Measurements from ENCODE around the gene CCDC60. TPM values are rescaled to one million over a fixed set of nuclear protein-coding genes. Genes with fewer than 3 reads are reported as not detected.

CCDC60 gene
- total RNA-seq, 5 donors from 2014 or later (not counting 1 experiment from before 2014, with no cell fraction given), result not detected

DNA sequence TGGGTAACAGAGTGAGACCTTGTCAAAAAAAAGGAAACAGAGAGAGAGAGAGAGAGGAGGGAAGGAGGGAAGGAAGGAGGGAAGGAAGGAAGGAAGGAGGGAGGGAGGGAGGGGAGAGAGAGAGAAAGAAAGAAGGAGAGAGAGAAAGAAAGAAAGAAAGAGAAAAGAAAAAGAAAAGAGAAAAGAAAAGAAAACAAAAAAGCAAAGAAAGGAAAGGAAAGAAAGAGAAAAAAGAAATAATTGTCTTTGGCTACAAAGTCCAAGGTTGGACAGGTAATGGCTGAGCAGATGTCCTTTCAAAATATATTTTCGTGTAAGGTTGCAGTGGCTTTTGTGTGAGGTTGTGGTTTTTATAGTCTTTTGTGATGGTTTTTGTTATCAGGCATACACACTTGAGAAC lies 21.6 kb upstream of the CCDC60 start:
- Mint-ChIP-seq H3K36me3 (no peaks in the 10 kb centered on the region), H3K27ac (no peak overlapping the region)
- POLR2A ChIA-PET, result no interaction called here

DNA sequence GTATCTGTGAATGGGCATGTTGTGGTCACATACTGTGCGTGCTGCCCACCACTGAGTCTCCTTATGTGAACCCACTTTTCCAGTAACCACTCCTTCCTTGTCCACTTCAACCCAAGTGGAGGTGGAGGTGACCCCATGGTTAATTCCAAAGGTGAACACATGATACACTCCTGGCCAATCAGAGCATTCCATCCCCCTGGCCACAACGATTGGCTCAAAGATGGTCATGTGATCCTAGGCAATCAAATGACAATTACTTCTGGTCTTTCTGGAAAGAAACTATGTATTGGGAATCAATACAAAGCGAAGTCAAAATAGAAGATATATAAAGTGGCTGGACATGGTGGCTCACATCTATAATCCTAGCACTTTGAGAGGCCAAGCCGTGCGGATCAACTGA lies 20.2 kb upstream of the CCDC60 start:
- no peak for ATAC-seq (replicated peaks in 1 of 4)
- Mint-ChIP-seq H3K4me3 (no peak overlapping the region), H3K27me3 (peaks cover 3 to 6% of the 10 kb centered on the region in 2 donors), H3K4me1 (no peaks in the 10 kb centered on the region), H3K27ac (no peak overlapping the region), H3K9me3 (no peaks in the 10 kb centered on the region), H3K36me3 (no peaks in the 10 kb centered on the region)
- 90% methylated on average over 2 of the region's 5 CpGs for WGBS (ENCODE audit: insufficient coverage)
- no peaks in the 10 kb centered on the region for H3K27me3 ChIP-seq (replicated peaks in 1 of 2; ENCODE audit: control insufficient read depth in 2 of 2, extremely low read depth in 1 of 2, insufficient read depth in 2 of 2, low read length in 1 of 2)
- H3K36me3 ChIP-seq (ENCODE audit: control insufficient read depth in 2 of 2, extremely low read depth in 1 of 2, insufficient read depth in 1 of 2, low read length in 1 of 2), result no peaks in the 10 kb centered on the region
- no peaks in the 10 kb centered on the region for H3K4me1 ChIP-seq (ENCODE audit: control insufficient read depth in 1 of 2, extremely low read depth in 1 of 2, insufficient read depth in 2 of 2, low read length in 2 of 2)
- H3K9me3 ChIP-seq, result no peaks in the 10 kb centered on the region
- no peak for DNase-seq
- H3K27ac ChIP-seq (ENCODE audit: low read length), result no peak overlapping the region
- CTCF ChIA-PET, result no interaction called here
- no peak overlapping the region for H3K4me3 ChIP-seq (ENCODE audit: control insufficient read depth in 1 of 2, extremely low read depth in 1 of 2, low read length in 1 of 2)
- POLR2A ChIA-PET, result interaction anchor here in 1 of 2 donors (1.0 kb wide), 1 partner anchor 9 kb away, joined by 4 read pairs; no protein-coding TSS in a partner anchor

More for the DNA sequence above, 21.6 kb upstream of the CCDC60 start:
- no peak for DNase-seq
- Mint-ChIP-seq H3K27me3 (peaks cover under 1 to 2% of the 10 kb centered on the region in 2 donors), H3K4me3 (no peak overlapping the region), H3K9me3 (no peaks in the 10 kb centered on the region), H3K4me1 (no peaks in the 10 kb centered on the region)
- Histone ChIP-seq H3K9me3 (no peaks in the 10 kb centered on the region), H3K27me3 (replicated peaks in 1 of 2; ENCODE audit: control insufficient read depth in 2 of 2, extremely low read depth in 1 of 2, insufficient read depth in 2 of 2, low read length in 1 of 2) (no peaks in the 10 kb centered on the region), H3K27ac (ENCODE audit: low read length) (no peak overlapping the region), H3K4me3 (ENCODE audit: control insufficient read depth in 1 of 2, extremely low read depth in 1 of 2, low read length in 1 of 2) (no peak overlapping the region), H3K36me3 (ENCODE audit: control insufficient read depth in 2 of 2, extremely low read depth in 1 of 2, insufficient read depth in 1 of 2, low read length in 1 of 2) (no peaks in the 10 kb centered on the region), H3K4me1 (ENCODE audit: control insufficient read depth in 1 of 2, extremely low read depth in 1 of 2, insufficient read depth in 2 of 2, low read length in 2 of 2) (no peaks in the 10 kb centered on the region)
- CTCF ChIA-PET, result no interaction called here
- no CpG with 5 or more reads among the region's 1 CpG for WGBS (ENCODE audit: insufficient coverage)
- no peak for ATAC-seq (replicated peaks in 1 of 4)

DNA sequence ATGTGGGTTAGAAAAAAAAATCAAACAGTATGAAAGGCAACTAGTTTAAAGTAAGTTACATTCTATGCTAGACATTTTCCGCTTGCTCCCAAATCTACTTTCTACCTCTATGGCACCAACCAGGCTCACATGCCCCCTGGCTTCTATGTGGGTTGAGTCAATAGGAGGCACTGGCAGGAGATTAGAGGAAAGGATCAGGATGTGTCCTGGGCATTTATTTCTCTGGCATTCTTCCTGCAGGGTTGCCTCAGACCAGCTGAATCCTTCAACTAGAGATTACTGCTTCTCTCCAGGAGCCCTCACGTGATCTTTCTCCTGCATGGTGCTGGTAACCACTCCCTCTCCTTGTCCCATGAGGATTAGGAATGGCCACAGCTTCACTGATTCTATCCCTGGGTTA lies 14.9 kb upstream of the CCDC60 start:
- H3K4me1 Mint-ChIP-seq, result no peaks in the 10 kb centered on the region
- H3K27ac Mint-ChIP-seq, result no peak overlapping the region
- H3K36me3 Mint-ChIP-seq, result no peaks in the 10 kb centered on the region
- H3K27me3 ChIP-seq (replicated peaks in 1 of 2; ENCODE audit: control insufficient read depth in 2 of 2, extremely low read depth in 1 of 2, insufficient read depth in 2 of 2, low read length in 1 of 2), result no peaks in the 10 kb centered on the region
- CTCF ChIA-PET, result no interaction called here
- POLR2A ChIA-PET, result no interaction called here
- H3K9me3 ChIP-seq, result no peaks in the 10 kb centered on the region
- WGBS (ENCODE audit: insufficient coverage), result no CpG with 5 or more reads among the region's 2 CpGs
- DNase-seq (no peak), ATAC-seq (replicated peaks in 1 of 4) (no peak)
- H3K36me3 ChIP-seq (ENCODE audit: control insufficient read depth in 2 of 2, extremely low read depth in 1 of 2, insufficient read depth in 1 of 2, low read length in 1 of 2), result no peaks in the 10 kb centered on the region
- H3K27ac ChIP-seq (ENCODE audit: low read length), result no peak overlapping the region
- H3K4me3 Mint-ChIP-seq, result no peak overlapping the region
- no peak overlapping the region for H3K4me3 ChIP-seq (ENCODE audit: control insufficient read depth in 1 of 2, extremely low read depth in 1 of 2, low read length in 1 of 2)
- no peaks in the 10 kb centered on the region for H3K4me1 ChIP-seq (ENCODE audit: control insufficient read depth in 1 of 2, extremely low read depth in 1 of 2, insufficient read depth in 2 of 2, low read length in 2 of 2)
- H3K9me3 Mint-ChIP-seq, result peaks cover 0 to 3% (median 0%) of the 10 kb centered on the region in 3 donors
- peaks cover 14 to 18% of the 10 kb centered on the region in 2 donors for H3K27me3 Mint-ChIP-seq

DNA sequence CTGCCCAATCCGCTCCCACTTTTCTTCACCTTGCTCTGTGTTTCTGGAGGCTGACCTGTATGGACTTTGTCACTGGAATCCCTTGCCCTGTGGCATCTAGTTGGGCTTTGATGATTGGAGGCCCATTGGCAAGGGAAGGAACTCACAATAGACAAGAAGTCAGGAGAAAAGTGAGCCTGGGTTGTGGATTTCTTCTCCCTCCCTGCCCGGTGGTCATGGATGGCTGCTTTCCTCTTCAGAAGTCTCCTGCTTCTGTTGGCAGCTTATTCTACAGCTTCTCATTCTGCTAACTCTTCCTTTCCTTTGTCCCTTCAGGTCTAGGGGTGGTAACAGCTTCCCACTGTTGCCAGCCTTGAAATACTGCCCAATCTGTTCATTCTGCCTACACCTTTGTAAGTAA lies 13.9 kb upstream of the CCDC60 start:
- Mint-ChIP-seq H3K36me3 (no peaks in the 10 kb centered on the region), H3K27ac (no peak overlapping the region), H3K4me1 (no peaks in the 10 kb centered on the region), H3K9me3 (peaks cover 0 to 3% (median 0%) of the 10 kb centered on the region in 3 donors), H3K27me3 (peaks cover 14 to 18% of the 10 kb centered on the region in 2 donors), H3K4me3 (no peak overlapping the region)
- no peak for ATAC-seq (replicated peaks in 1 of 4)
- WGBS (ENCODE audit: insufficient coverage), result 80% methylated on average over 1 of the region's 2 CpGs
- Histone ChIP-seq H3K9me3 (no peaks in the 10 kb centered on the region), H3K36me3 (ENCODE audit: control insufficient read depth in 2 of 2, extremely low read depth in 1 of 2, insufficient read depth in 1 of 2, low read length in 1 of 2) (no peaks in the 10 kb centered on the region), H3K4me3 (ENCODE audit: control insufficient read depth in 1 of 2, extremely low read depth in 1 of 2, low read length in 1 of 2) (no peak overlapping the region), H3K27me3 (replicated peaks in 1 of 2; ENCODE audit: control insufficient read depth in 2 of 2, extremely low read depth in 1 of 2, insufficient read depth in 2 of 2, low read length in 1 of 2) (no peaks in the 10 kb centered on the region), H3K27ac (ENCODE audit: low read length) (no peak overlapping the region), H3K4me1 (ENCODE audit: control insufficient read depth in 1 of 2, extremely low read depth in 1 of 2, insufficient read depth in 2 of 2, low read length in 2 of 2) (no peaks in the 10 kb centered on the region)
- POLR2A ChIA-PET, result no interaction called here
- CTCF ChIA-PET, result no interaction called here
- DNase-seq, result no peak

DNA sequence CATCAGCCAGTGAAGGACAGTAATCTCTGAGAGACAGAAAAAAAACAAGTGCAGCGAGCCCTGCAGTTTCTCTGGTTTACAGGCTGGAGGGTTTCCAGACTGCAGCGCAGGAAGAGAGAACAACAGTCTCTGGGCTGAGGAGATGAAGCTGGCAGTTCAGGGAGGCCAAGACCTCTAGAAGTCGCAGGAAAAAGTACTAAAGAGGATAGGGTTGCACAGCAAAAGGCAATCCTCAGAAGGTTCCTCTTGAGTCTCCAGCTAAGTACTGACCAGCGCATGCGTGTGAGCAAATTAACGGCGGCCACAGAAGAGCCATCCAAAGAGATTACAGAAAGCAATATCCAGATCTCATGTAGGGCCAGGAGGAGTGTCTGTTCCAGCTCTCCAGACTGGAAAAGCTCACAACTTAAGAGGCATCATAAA lies 12.2 kb upstream of the CCDC60 start:
- Histone ChIP-seq H3K9me3 (no peaks in the 10 kb centered on the region), H3K4me3 (ENCODE audit: control insufficient read depth in 1 of 2, extremely low read depth in 1 of 2, low read length in 1 of 2) (no peak overlapping the region), H3K27ac (ENCODE audit: low read length) (no peak overlapping the region), H3K4me1 (ENCODE audit: control insufficient read depth in 1 of 2, extremely low read depth in 1 of 2, insufficient read depth in 2 of 2, low read length in 2 of 2) (no peaks in the 10 kb centered on the region), H3K36me3 (ENCODE audit: control insufficient read depth in 2 of 2, extremely low read depth in 1 of 2, insufficient read depth in 1 of 2, low read length in 1 of 2) (no peaks in the 10 kb centered on the region), H3K27me3 (replicated peaks in 1 of 2; ENCODE audit: control insufficient read depth in 2 of 2, extremely low read depth in 1 of 2, insufficient read depth in 2 of 2, low read length in 1 of 2) (no peaks in the 10 kb centered on the region)
- Mint-ChIP-seq H3K36me3 (no peaks in the 10 kb centered on the region), H3K4me1 (no peaks in the 10 kb centered on the region), H3K27me3 (peaks cover 14 to 18% of the 10 kb centered on the region in 2 donors), H3K9me3 (peaks cover 0 to 3% (median 0%) of the 10 kb centered on the region in 3 donors), H3K4me3 (no peak overlapping the region), H3K27ac (no peak overlapping the region)
- DNase-seq, result no peak
- POLR2A ChIA-PET, result no interaction called here
- WGBS (ENCODE audit: insufficient coverage), result 81% methylated on average over 3 of the region's 7 CpGs
- no peak for ATAC-seq (replicated peaks in 1 of 4)
- CTCF ChIA-PET, result interaction anchor here in 1 of 2 donors (0.5 kb wide), 1 partner anchor 14 kb away, joined by 4 read pairs; no protein-coding TSS in a partner anchor

DNA sequence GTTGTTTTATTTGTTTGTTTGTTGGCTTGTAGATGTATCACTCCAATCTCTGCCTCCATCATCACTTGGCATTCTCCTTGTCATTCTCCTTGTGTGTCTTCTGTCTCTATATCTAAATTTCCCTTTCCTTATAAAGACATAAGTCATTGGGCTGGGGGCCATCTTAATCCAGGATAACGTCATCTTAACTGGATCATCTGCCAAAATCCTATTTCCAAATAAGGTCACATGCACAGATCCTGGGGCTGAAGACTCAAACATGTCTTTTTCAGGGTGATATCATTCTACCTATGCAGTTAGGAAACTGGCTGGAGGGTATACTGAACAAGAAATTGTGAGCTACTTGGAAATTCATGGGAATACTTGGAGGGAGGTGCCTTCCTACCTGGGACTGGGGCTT lies 8.7 kb upstream of the CCDC60 start:
- no peak overlapping the region for H3K27ac Mint-ChIP-seq
- Histone ChIP-seq H3K9me3 (no peaks in the 10 kb centered on the region), H3K27me3 (replicated peaks in 1 of 2; ENCODE audit: control insufficient read depth in 2 of 2, extremely low read depth in 1 of 2, insufficient read depth in 2 of 2, low read length in 1 of 2) (no peaks in the 10 kb centered on the region), H3K27ac (ENCODE audit: low read length) (no peak overlapping the region), H3K36me3 (ENCODE audit: control insufficient read depth in 2 of 2, extremely low read depth in 1 of 2, insufficient read depth in 1 of 2, low read length in 1 of 2) (no peaks in the 10 kb centered on the region), H3K4me3 (ENCODE audit: control insufficient read depth in 1 of 2, extremely low read depth in 1 of 2, low read length in 1 of 2) (no peak overlapping the region), H3K4me1 (ENCODE audit: control insufficient read depth in 1 of 2, extremely low read depth in 1 of 2, insufficient read depth in 2 of 2, low read length in 2 of 2) (no peaks in the 10 kb centered on the region)
- no peak overlapping the region for H3K4me3 Mint-ChIP-seq
- DNase-seq, result no peak
- ATAC-seq (replicated peaks in 1 of 4), result no peak
- ChIA-PET CTCF (no interaction called here), POLR2A (interaction anchor here (0.6 to 0.7 kb wide), 2 partner anchors 24 to 174 kb away, joined by 3 read pairs; no protein-coding TSS in a partner anchor)
- no peaks in the 10 kb centered on the region for H3K4me1 Mint-ChIP-seq
- peaks cover 0 to 6% (median 3%) of the 10 kb centered on the region in 3 donors for H3K9me3 Mint-ChIP-seq
- peaks cover 6% of the 10 kb centered on the region in 2 donors for H3K27me3 Mint-ChIP-seq
- no peaks in the 10 kb centered on the region for H3K36me3 Mint-ChIP-seq
- no CpG with 5 or more reads among the region's 1 CpG for WGBS (ENCODE audit: insufficient coverage)

DNA sequence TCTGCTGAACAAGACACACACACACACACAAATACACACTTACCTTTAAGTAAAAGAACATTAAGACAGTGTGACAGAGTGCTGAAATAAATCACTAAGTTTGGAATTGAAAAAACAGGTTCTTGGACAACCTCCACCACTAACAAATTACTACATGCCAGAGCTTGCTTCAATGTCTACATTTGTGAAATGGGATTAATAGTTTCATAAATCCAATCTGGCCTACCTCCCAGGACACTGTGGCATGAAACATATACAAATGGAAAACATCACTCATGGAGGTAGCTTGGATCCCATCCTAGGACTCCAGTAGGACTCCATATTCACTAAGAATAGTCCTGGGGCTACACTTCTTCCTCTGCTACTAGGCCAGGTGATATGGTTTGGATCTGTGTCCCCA lies 8.2 kb upstream of the CCDC60 start:
- DNase-seq (no peak), ATAC-seq (replicated peaks in 1 of 4) (no peak)
- peaks cover 0 to 6% (median 3%) of the 10 kb centered on the region in 3 donors for H3K9me3 Mint-ChIP-seq
- H3K36me3 ChIP-seq (ENCODE audit: control insufficient read depth in 2 of 2, extremely low read depth in 1 of 2, insufficient read depth in 1 of 2, low read length in 1 of 2), result no peaks in the 10 kb centered on the region
- ChIA-PET POLR2A (no interaction called here), CTCF (no interaction called here)
- no peak overlapping the region for H3K27ac ChIP-seq (ENCODE audit: low read length)
- H3K4me3 ChIP-seq (ENCODE audit: control insufficient read depth in 1 of 2, extremely low read depth in 1 of 2, low read length in 1 of 2), result no peak overlapping the region
- H3K27me3 ChIP-seq (replicated peaks in 1 of 2; ENCODE audit: control insufficient read depth in 2 of 2, extremely low read depth in 1 of 2, insufficient read depth in 2 of 2, low read length in 1 of 2), result no peaks in the 10 kb centered on the region
- peaks cover 3 to 4% of the 10 kb centered on the region in 2 donors for H3K27me3 Mint-ChIP-seq
- no peak overlapping the region for H3K4me3 Mint-ChIP-seq
- no peaks in the 10 kb centered on the region for H3K36me3 Mint-ChIP-seq
- no peak overlapping the region for H3K27ac Mint-ChIP-seq
- no peaks in the 10 kb centered on the region for H3K4me1 Mint-ChIP-seq
- H3K4me1 ChIP-seq (ENCODE audit: control insufficient read depth in 1 of 2, extremely low read depth in 1 of 2, insufficient read depth in 2 of 2, low read length in 2 of 2), result no peaks in the 10 kb centered on the region
- no peaks in the 10 kb centered on the region for H3K9me3 ChIP-seq
